T-helper 1 cell treated with Interleukin-12 subunit alpha and Interleukin-12 subunit beta and Interleukin-4 antibody, amounts not matched to agents 30 ng/mL and 1 ng/mL, for 36 hours (primary cell): ENCODE measurements around the gene CDH2. TPM values are rescaled to one million over a fixed set of nuclear protein-coding genes. Genes with fewer than 3 reads are reported as not detected.

Experiments used
- intact Hi-C: fragments of 100-400 bp; cut with micrococcal nuclease; formaldehyde crosslinking; loops from one replicate; pipeline ENCODE4 v1.15.1; 2024
- total RNA-seq: library from RNA; stranded (reverse); gene quantifications from 2 replicates; pipeline ENCODE4 v1.2.3, GENCODE V29; 2022

The CDH2 gene
- 0.27 and 0.61 TPM in 2 replicates for total RNA-seq

GRCh38 chr18:28176948-28177827, at the start of gene CDH2:
Gene CDH2 (minus strand): TSS chr18:28177130. CDS start chr18:28177022, 108 bp downstream.
- intact Hi-C loops, result no loop called here

GRCh38 chr18:28212060-28212459, 35.1 kb upstream of the CDH2 start:
- intact Hi-C loops, result no loop called here

- intact Hi-C loops, result no loop called here
Observed at GRCh38 chr18:28208712-28209265, 31.9 kb upstream of the CDH2 start.

- intact Hi-C loops, result no loop called here
Observed at GRCh38 chr18:28208268-28208667, 31.3 kb upstream of the CDH2 start.

DNA sequence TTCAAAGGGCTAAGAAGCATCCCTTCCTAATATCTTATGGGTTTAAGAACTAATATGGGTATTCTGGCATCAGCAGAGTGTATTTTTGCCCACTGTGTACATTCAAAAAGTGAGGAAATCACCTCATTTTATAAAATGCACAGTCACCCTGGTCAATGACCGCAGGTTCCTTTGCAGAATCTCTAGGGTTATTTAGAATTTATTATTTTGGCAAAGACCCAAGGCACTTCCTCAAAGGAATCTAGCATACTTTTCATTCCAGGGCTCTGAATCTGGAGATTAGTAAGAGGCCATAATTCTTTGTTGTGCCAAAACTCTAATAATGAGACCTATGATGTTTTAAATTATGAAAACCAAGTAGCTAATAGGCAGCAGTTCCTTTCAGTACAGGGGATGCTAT, 27.2 kb upstream of the CDH2 start:
- intact Hi-C loops, result no loop called here

DNA sequence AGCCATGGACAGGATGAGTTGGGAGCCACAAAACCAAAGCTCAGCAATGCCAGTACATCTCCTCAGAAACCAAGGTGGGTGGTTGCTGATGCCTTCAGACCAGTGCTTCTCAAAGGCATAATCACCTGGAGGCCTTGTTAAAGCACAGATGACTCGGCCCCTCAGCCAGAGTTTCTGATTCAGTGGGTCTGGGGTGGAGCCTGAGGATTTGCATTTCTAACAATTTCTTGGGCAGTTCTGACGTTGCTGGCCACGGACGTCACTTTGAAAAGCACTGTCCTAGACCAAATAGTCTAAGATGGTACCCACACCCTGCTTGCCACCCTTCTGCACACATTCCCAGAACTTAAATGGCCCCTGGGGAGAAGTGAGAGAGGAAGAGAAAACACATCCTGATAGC, 24.1 kb upstream of the CDH2 start:
- intact Hi-C loops, result no loop called here

DNA sequence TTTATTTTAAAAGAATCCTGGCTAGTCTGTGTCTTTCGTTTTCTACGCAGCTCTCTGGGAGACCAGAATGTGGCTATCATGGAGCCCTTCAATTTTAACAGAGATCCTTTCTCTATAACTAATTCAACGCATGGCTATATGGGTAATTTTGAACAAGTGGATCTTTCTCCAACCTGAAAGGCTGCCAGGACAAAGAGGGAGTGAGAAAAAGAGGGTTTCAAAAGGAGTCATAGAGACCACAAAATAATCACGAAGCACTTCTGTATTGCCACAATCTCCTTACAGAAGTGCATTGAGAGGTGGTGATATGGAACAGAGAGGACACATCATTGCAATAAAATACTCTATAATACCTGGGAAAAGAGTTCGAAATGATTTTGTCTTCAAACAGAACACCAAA, 21.7 kb upstream of the CDH2 start:
- intact Hi-C loops, result no loop called here

- intact Hi-C loops, result no loop called here
Observed at GRCh38 chr18:28193177-28193778, 16.3 kb upstream of the CDH2 start.

DNA sequence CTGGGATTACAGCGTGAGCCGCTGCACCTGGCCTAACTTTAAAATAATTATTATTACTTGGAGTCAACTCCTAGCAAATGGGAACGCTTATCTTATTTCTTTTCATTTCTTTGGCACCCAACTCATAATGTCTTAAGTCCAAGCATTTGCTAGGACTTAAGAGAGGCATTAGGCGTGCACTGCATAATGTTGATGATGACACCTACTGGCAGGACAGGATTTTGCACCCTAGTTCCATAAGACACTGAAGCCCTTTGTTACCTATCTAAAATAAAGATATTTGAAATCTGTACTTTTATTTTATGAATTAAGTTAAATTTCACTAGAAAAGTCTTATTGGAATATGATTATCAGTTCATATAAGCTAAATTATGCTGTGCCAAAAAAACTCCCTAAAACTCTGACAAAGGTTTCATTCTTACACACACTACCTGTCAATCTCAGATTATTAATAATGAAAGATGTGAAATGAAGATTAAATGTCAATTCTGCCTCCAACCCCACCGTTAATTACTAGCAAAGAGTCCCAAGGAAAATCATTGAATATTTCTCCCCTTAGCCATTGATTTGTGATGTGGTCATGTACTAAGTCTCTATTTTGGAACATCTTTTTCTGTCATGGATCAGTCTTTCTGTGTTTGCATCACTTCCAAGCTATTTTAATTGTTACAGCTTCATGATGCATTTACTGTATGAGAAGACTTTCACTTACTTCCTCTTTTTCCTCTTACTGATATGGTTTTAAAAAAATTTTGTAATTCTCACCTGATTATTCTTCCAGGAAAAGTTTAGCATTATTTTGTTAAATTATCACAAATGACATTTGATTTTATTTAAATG, 12.7 kb upstream of the CDH2 start:
- intact Hi-C loops, result loop anchor here (1.0 kb wide), 2 partner anchors 503 to 584 kb away; no protein-coding TSS in a partner anchor

GRCh38 chr18:28185121-28185520, 8.2 kb upstream of the CDH2 start:
- intact Hi-C loops, result no loop called here

- intact Hi-C loops, result no loop called here
Observed at GRCh38 chr18:28183418-28184078, 6.6 kb upstream of the CDH2 start.

DNA sequence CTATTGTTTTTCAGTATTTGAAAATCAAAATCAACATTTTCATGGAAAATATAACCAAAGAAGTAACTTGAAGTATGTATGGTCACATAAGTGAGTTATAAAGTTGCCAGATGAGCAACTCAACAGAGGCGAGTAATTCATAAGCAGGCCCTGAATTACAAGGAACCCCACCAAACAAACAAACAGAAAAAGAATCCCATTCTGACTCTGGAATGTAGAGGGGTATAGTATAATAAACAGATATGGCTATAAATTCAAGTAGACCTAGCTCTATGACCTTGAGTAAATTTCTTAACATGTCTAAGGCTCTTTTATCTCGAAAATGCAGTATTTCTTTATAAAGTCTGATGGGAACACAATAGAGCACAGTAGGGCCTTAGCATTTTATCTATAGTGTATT, 4.7 kb upstream of the CDH2 start:
- intact Hi-C loops, result no loop called here

- intact Hi-C loops, result no loop called here
Observed at GRCh38 chr18:28178720-28179119, 1.8 kb upstream of the CDH2 start.

DNA sequence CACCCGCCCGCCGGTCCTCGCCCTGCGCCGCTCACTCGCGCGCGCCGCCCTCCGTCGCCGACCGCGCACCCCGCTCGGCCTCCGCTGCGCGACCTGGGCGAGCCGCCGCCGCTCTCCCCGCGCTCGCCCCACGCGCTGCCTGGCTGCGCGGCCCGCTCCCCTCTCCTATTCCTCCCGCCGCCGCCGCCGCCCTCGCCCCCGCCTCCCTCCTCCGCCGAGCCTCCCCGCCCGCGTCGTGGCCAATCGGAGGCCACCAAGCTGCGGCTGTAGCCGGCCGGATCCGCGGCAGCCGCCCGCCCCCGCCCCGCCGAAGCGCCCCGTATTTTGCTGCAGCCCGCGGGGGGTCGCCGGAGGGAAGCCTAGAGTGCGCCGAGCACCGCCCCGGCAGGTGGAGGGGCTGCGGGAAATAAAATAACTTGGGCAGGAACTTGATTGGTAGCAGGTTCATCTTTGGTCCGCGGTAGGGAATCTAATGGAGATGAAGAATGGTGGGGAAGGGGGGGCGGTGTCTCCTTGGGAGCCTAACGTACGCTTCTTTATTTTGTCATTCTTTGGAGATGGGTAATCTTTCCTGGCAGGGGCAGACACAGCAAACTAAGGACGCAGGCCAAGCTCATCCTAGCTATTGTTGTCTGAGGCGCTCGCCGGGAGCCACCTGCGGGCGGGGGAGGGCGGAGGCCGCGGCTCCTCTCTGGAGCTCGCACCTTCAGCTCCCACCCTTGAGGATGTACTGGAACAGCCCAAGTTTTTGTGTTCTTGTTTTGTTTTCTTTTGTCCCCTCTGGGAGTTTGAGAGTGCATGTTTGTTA, 1.1 kb upstream of the CDH2 start:
- intact Hi-C loops, result no loop called here

- intact Hi-C loops, result no loop called here
Observed at GRCh38 chr18:28176698-28176947, 307 bp downstream of the CDH2 start.

DNA sequence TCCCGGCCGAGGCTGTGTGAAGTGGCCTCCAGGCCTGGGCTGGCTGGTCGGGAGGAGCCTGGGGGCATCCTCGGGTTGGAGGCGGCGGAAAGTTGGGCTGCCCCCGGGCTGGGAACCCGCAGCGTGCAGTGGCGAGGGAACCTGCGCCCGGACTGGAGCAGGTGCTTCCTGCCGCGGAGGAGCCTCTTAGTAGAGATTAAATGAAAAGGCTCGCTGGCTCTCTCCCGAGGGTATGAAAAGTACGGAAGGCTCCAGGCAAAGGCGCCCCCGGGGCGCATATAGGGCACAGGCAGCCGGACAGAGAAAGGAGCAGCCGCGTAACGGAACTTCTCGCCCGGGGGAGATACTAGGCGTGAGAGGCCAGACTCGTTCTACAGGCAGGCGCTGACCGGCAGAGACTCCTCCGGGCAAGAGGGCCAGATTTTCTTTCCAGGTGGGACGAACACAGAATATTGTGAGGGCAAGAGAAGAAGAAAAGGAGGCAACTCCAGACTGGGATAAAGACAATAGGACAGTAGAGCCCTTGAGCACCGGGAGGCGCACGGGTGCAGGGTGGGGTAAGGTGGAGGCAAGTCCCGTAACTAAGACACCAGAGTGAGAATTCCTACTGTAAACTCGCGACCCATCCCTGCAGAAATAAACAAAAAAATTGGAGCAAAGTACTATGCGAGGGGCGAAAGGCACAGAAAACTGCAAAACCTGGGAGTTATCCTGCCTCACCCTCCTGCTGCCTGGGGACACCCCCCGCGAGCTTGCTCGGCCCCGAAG, 816 bp downstream of the CDH2 start:
- intact Hi-C loops, result no loop called here

DNA sequence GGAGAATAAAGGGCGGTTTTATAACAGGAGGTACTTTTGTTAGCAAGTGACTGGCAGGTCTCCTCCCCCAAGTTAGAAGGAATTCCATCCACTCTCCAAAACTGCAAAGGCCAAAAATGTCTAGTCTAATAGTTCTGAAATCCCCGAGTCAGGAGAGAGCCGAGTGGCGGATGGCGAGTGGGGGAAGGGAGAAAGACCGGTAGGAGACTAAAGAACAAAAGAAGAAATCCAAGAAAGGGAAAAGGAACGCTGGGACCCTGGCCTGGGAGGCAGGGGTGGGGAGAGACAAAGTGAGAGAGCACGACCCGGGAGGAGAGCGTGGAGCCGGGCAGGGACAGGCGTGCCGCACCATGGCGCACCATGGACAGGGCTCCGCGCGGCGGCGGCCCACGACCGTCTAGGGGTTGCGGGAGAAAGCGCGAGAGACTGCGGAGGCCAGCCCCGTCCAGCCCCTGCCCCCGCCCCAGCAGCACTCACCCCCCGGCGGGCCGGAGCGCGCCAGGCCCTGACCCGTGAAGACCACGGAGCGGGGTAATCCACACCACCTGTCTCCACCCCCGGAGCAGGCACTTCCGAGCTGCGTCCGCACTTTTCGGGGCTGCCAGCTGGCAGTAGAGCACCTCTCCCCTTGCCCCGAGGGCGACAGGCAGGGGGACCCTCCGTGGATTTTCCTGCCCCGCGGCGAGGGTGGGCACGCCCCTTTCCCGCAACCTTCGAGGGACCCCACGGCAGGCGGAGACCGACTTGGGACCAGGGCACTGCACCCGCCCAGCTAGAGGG, 1.6 kb downstream of the CDH2 start:
- intact Hi-C loops, result no loop called here

GRCh38 chr18:28174181-28174905, 2.6 kb downstream of the CDH2 start:
- intact Hi-C loops, result no loop called here
